SH-SY5Y (cell line): ENCODE results near the gene KANK3.

Experiments used
- GATA2 ChIP-seq: IDR thresholded peaks from 2 replicates; pipeline ENCODE4 v1.6.1; 2011; ENCODE audit warnings: mild to moderate bottlenecking, low read depth, low read length
- GATA3 ChIP-seq: IDR thresholded peaks from 2 replicates; pipeline ENCODE4 v1.6.1; 2011; ENCODE audit warnings: low read depth, mild to moderate bottlenecking, low read length, moderate library complexity

The KANK3 gene

DNA sequence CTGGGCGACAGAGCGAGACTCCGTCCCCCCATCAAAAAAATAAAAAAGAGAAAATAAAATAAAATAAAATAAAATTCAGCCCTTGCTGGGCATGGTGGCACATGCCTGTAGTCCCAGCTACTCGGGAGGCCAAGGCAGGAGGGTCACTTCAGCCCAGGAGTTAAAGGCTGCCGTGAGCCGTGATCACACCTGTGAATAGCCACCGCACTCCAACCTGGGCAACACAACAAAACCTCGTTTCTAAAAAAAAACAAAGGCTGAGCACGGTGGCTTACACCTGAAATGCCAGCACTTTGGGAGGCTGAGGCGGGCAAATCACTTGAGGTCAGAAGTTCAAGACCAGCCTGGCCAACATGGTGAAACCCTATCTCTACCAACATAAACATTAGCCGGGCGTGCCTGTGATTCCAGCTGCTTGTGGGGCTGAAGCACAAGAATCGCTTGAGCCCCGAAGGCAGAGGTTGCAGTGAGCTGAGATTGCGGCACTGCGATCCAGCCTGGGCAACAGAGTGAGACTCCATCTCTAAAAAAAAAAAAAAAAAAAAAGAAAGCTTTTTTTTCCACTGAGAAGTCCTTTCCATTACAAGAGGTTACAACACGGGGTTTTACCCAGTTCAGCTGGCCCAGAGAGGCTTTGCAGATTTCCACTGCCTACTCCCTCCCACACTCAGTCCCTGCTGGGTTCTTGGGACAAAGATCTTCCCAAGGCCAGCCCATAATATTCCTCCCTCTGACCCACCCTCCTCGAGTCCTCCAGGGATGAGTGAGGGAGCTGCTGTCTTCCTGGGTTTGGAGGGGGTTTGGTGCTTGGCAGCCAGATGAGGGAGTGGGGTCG is 27.3 kb upstream of the KANK3 start:
- TF ChIP-seq GATA2 = no peak
- no peak for TF ChIP-seq GATA3

DNA sequence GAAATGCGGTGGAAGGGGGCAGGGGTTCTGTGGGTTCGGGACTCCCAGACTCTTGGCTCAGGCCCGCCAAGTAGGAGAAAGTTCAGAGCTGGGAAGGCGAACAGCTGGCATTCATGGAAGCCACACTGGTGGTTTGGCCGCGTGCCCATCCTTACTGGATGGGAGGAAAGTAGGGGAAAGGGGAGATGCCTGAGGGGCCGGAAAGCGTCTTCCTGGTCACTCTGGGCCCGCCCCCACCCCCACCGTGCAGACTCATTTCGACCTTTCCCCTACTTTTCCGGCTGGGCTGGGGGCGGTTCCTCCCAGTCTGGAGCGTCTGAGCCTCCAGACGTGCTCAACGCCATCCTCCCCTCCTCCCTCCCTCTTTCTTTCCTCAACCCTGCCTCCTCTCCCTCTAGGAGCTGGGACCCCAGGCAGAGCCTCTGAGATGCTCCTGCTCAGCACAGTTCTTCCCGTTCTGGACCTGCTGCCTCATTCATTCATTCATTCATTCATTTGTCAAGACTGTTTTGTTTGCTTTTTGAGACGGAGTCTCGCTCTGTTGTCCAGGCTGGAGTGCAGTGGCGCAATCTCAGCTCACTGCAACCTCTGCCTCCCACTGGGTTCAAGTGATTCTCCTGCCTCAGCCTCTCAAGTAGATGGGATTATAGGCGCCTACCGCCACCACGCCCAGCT is 24.4 kb upstream of the KANK3 start:
- no peak for TF ChIP-seq GATA3

DNA sequence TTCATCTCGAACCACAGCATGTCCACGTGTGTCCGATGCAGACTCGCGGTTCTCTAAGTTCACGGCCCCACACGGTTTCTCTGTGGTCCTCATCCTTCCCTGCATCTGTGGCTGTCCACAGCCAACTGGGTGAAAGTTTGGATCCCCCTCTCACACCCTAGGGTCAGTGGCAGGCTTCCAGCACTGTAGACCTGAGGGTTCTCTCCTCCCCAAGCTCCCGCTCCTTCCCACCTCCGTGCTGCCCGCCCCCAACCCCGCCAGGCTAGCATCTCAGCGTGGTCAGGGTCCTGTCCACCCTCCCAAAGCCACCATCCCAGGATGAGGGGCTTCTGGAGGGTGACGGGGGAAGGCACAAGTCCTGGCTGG is 23.9 kb upstream of the KANK3 start:
- TF ChIP-seq GATA2 (no peak), GATA3 (no peak)

DNA sequence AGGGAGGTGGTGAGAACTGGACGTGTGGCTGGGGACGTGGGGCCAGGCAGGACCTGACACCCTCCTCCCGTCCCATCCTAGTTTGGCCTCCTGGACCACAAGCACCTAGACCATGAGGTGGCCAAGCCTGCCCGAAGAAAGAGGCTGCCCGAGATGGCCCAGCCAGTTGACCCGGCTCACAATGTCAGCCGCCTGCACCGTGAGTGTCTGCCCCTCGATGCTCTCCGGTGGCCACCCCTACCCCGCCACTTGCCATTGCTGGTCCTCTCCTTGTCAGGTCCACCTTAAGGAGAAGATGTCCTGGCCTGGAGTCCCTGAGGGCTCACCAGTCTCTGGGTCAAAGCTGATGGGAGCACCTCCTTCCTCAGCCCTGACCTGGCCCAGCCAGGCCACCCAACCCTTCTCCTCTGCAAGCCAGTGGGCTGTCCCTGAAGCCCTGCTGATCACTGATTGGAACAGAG is 23.1 kb upstream of the KANK3 start:
- TF ChIP-seq GATA2 (no peak), GATA3 (no peak)

- no peak for TF ChIP-seq GATA2
- no peak for TF ChIP-seq GATA3
These were observed 21.0 kb upstream of the KANK3 start, which contains the start of gene ANGPTL4 for GRCh38 chr19:8363803-8364771. ANGPTL4 (plus strand) TSS chr19:8364155; CDS start chr19:8364322, 167 bp downstream.

- TF ChIP-seq GATA3 (no peak), GATA2 (no peak)
These were observed 19.1 kb upstream of the KANK3 start for GRCh38 chr19:8361921-8362793.

DNA sequence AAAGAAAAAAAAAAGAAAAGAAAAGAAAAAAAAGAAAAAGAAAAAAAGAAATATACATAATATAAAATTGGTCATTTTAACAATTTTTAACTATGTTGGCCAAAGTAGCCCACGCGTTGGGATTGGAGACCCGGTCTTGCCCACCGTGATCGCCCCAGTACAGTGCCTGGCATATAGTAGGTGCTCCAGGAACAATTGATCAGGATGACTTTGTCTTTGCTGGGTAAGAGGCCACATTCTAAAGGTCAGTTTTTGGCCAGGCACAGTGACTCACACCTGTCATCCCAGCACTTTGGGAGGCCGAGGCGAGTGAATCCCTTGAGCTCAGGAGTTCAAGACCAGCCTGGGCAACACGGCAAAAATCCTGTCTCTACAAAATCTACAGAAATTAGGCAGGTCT is 17.1 kb upstream of the KANK3 start:
- TF ChIP-seq GATA3 = no peak
- TF ChIP-seq GATA2 = no peak

GRCh38 chr19:8358948-8359347 is 15.9 kb upstream of the KANK3 start:
- TF ChIP-seq GATA2 = no peak
- TF ChIP-seq GATA3 = no peak

DNA sequence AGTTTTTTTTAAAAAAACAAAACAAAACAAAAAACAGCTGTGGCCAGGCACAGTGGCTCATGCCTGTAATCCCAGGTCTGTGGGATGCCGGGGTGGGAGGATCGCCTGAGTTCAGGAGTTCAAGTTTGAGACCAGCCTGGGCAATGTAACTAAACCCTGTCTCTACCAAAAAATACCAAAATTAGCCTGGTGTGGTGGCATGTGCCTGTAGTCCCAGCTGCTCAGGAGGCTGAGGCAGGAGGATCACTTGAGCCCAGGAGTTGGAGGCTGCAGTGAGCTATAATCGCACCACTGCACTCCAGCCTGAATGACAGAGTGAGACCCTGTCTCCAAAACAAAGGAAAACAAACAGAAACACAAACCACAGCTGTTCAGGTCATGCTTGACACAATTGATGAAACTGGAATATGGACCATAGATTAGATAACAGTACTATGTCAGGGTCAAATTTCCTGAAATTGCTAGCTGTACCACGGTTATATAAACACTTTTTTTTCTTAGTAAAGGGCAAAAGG is 14.0 kb upstream of the KANK3 start:
- TF ChIP-seq GATA3 (no peak), GATA2 (no peak)

GRCh38 chr19:8355631-8356402 is 12.8 kb upstream of the KANK3 start:
- TF ChIP-seq GATA3 (no peak), GATA2 (no peak)

DNA sequence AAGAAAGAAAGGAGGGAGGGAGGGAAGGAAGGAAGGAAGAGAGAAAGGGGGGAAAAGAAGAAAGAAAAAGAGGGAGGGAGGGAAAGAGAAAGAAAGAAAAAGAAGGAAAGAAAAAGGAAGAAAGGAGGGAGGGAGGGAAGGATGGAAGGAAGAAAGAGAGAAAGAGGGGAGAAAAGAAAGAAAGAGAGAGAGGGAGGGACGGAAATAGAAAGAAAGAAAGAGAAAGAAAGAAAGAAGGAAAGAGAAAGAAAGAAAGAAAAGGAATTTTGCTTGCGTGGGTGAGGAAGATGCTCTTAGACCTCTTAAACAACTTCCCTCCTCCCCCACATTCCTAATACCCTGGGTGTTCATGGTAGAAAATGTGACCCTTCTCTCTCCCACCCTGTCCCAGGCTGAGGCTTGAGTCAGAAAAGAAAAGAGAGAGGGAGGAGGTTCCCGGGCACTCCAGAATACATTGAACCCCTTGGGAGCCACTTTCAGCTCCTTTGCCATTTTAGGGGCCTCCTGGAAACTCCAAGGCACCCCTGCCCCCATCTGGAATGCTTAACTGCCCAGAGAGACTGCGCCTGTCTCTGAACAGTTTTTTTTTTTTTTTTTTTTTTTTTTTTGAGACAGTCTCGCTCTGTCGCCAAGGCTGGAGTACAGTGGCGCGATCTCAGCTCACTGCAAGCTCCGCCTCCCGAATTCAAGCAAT is 9.2 kb upstream of the KANK3 start:
- TF ChIP-seq GATA3 (no peak), GATA2 (no peak)

DNA sequence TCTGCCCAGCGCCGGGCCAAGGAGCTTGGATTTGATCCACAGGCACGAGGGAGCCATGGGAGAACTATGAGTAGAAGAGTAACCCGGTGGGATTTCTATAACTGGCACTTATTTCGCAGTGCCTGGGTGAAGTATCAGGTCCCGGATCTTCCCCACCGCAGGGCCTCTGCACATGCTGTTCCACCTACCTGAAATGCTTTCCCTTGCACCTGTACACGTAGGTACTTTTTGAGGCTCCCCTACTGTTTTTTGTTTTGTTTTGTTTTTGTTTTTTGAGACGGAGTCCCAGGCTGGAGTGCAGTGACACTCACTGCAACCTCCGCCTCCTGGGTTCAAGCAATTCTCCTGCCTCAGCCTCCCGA is 402 bp upstream of the KANK3 start:
- no peak for TF ChIP-seq GATA3

DNA sequence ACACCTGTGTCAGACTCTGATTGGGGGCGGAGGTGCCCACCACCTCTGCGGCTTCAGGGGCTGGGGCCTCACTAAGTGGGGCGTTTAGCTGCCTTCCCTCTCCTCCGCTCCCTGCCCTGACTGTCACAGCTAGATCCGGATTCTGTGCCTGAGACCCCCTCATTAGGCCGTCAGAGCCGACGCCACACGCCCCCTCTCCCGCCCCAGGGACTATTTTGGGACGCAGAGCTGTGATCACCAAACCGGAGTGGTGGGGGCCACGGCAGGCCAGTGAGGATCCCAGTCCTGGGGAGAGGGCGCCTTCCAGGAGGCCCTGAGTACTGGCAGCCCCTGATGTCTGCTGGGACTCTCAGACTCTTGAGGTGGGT is 762 bp downstream of the KANK3 start:
- TF ChIP-seq GATA3 (no peak), GATA2 (no peak)
